ELF-1 (cell line): ENCODE measurements around the gene HNRNPM.
"Not testable (repeated sequence)": the region's sequence is repeated elsewhere in the genome, so short reads cannot be mapped to it uniquely, and the experiment has no call there.

Source experiments
- DNase-seq: peaks from one replicate; pipeline ENCODE4 v3.0.0-alpha.2; 2016; ENCODE audit warnings: low read depth, low spot score

The HNRNPM gene

DNA sequence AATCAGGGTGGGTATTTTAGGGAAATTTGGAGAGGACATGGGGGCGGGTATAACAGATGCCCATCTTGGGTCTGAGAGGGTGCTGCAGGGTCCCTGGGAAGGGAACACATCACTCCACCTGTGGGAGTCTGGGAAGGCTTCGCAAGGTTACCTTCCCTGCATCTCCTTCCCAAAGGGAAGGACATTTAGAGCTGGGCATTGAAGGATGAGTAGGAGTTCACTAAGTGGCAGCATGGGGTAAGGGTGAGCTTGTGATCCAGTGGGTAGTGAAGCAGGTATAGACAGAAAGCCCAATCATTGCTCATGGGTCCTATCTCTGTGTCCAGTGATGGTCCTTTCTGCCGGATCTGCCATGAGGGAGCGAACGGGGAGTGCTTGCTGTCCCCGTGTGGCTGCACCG is 18.5 kb upstream of the HNRNPM start:
- no peak for DNase-seq

DNA sequence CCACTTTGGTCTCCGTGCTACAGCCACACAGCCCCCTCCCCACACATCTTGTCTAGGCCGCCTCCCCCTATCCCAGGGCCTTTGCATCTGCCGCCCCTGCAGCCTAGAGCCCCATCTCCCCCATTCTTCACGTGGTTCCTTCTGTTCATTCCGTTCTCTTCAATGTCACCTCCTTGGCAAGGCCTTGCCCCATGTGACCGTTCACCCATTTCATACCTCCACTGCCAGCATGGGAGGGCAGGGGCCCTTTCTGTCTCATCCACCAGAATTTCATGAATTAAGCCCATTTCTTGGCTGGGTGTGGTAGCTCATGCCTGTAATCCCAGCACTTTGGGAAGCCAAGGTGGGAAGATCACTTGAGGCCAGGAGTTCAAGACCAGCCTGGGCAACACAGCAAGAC is 15.7 kb upstream of the HNRNPM start:
- no peak for DNase-seq

DNA sequence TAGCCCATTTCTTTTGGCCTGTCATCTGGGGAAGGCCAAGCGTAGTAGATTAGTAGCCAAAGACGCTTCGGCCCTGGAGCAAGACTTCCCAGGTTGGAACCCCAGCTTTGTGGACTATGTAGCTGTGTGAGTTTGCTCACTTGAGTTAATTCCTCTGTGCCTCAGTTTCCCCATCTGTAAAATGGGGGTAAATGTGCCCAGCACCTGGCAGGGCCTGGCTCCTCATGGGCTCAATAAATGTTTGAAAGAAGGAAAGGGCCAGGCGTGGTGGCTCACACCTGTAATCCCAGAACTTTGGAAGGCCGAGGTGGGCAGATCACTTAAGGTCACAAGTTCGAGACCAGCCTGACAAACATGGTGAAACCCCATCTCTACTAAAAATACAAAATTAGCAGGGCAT is 14.9 kb upstream of the HNRNPM start:
- DNase-seq, result no peak

DNA sequence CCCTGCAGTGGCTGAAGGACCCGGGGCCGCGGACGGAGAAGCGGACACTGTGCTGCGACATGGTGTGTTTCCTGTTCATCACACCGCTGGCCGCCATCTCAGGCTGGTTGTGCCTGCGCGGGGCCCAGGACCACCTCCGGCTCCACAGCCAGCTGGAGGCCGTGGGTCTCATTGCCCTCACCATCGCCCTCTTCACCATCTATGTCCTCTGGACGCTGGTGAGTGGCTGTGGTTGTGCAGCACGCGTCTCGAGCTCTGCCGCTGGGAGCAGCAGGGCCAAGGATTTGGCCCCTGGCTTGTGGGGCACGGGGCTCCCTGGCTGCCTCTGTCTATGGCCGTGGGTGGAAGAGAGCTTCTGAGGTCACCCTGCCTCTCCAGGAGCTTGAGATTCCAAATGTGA is 14.1 kb upstream of the HNRNPM start:
- DNase-seq, result no peak

DNA sequence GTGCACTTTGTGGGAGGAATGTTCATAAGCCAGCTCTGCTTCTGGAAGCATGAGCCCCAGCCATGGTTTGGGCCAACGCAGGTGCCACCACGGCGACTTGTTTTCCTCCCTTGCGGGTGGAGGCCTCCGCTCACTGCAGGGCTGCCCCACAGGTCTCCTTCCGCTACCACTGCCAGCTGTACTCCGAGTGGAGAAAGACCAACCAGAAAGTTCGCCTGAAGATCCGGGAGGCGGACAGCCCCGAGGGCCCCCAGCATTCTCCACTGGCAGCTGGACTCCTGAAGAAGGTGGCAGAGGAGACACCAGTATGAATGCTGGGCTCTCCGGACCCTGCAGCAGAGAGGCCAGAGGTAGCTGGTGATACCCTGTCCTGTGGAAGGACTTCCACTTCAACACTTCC is 6.5 kb upstream of the HNRNPM start:
- DNase-seq, result peak; percentile 30

DNA sequence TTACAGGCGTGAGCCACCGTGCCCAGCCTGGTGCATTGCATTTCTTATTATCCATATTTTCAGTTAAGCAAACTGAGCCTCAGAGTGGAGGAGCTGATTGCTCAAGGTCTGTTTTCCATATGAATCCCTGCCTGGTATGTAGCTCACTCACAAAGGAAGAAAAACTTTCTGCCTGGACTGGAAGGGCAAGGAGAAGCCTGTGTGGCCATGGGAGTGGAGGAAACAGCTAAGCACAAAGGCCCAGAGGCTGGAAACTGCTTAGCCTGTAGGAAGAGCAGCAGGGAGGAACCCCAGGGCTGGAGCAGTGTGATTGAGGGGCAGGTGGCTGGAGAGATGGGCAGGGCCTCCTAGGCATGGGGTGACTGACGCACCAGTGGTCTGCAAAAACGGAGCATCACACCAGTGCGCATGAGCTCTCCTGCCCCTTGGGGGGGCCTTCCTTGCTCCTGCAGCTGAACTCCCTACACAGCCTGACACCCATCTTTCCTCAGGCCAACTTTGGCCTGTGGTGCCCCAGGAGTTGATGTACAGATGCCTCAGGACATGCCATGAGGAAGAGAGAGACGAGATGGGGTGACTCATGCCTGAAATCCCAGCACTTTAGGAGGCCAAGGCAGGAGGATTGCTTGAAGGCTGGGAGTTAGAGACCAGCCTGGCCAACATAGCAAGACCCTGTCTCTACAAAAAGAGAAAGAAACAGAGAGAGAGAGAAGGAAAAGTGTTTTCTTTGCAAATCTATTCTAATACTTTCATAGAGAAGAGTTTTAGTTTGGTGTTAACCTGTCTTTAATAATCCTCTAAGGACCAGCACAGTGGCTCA is 2.8 kb upstream of the HNRNPM start:
- peak; percentile 77 for DNase-seq

DNA sequence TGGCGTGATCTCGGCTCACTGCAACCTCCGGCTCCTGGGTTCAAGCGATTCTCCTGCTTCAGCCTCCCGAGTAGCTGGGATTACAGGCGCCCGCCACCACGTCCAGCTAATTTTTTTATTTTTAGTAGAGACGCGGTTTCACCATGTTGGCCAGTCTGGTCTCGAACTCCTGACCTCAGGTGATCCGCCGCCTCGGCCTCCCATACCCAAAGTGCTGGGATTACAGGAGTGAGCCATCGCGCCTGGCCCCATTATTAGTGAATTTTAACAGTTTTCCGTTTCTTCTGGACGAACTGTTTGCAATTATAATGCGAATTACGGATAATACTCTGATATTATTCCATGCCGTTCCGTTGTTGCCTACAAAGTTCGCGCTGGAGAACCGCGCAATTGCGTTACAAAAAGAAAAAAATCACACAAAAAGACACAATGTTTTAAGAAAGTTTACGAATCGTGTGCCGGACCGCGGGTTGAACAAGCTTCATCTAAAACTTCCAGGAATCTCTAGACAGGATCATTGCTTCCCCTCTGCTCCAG is 567 bp upstream of the HNRNPM start:
- DNase-seq, result not testable (repeated sequence)

DNA sequence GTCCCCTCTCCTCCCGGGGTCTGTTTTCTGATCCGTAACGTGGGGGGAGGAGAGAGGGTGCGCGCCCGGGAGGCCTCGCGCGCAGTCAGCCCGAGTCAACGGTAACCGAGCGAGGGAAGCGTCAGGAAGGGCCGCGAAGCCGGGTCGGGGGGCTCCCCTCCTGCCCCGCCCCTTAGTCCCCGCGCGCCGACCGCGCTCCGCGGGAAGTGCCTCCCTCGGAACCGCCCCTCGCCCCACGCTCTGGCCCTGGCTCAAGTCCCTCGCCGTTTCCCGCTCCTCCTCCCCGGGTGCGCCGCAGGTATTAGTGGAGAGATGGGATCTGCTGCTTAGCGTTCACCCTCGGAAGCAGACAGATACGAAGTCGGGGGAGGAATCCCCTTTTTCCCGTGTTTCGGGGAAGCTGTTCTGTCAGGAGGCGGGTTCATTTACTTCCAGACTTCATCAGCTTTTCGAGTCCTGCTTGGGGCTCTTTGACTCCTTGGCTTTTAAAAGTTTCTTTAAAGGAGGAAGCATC is 770 bp downstream of the HNRNPM start:
- no peak for DNase-seq

DNA sequence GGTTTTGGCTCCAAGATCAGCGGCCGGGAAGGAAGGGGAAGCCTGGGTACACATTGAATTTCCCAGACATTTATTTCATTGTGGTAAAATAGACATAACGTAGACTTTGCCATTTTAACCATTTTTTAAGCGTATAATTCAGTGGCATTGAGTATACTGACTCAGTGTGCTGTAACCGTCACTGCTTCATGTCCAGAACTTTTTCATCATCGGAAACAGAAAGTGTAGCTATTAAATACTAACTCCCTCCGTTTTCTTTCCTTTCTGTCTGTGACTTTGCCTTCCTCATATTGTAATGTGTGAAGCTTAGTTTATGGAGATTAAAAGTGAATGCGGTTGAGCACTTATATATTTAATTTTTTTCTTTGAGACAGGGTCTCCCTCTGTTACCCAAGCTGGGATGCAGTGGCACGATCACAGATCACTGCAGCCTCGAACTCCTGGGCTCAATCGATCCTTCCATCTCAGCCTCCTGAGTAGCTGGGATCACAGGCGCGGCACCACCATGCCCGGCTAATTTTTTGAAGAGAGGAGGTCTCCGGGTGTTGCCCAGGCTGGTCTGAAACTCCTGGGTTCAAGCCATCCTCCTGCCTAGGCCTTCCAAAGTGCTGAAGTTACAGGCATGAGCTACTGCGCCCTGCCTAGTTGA is 1.4 kb downstream of the HNRNPM start:
- DNase-seq, result no peak

DNA sequence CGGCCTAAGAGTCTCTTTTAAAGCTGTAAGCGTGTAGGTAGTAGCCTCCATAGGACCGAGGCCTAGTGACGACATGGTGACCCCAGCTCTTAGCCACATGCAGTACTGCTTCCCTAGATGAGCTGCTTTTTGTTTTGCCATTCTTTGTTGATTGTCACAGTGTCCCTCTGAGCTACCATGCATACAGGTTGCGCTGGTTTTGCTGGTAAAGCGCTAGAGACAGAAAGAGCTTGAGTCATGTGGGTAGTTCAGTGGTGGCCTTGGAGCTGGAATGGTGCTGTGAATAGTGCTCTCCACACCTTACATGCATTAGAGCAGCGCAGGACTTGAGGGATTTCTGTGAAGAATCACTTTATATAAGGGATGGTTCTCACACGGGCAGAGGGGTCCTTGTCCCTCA is 5.1 kb downstream of the HNRNPM start:
- DNase-seq, result peak; percentile 84

DNA sequence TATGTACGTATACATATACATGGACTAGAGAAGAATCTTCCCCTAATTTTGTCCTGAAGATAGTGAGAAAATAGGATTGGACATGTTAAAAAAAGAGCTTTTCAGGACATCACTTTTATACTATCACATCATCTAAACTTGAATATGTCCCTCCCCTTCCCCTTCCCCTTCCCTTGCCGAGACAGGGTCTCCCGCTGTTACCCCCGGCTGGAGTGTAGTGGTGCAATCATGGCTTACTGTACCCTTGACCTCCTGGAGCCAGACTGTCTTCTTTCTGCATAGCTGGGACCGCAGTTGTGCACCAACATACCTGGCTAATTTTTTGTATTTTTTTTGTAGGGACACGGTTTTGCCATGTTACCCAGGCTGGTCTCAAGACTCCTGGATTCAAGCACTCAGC is 6.6 kb downstream of the HNRNPM start:
- DNase-seq, result no peak

DNA sequence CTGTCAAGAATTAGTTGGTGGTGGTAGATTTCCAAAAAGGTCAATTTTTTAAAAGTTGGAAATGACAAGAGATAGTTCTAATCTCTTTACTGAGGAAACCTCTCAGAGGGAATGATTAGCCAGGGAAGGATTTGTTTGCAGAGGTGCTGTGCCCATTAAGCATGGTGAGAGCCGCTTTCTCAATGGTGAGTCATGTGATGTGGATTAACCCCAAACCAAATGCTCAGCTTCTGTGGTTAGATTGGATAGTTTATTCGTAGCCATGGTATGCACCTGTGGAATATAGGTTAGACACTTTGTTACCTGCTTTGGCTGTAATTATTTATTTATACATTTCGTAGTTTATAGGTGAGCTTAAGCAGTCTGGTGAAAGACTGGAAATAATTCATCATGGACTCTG is 7.1 kb downstream of the HNRNPM start:
- DNase-seq, result no peak

DNA sequence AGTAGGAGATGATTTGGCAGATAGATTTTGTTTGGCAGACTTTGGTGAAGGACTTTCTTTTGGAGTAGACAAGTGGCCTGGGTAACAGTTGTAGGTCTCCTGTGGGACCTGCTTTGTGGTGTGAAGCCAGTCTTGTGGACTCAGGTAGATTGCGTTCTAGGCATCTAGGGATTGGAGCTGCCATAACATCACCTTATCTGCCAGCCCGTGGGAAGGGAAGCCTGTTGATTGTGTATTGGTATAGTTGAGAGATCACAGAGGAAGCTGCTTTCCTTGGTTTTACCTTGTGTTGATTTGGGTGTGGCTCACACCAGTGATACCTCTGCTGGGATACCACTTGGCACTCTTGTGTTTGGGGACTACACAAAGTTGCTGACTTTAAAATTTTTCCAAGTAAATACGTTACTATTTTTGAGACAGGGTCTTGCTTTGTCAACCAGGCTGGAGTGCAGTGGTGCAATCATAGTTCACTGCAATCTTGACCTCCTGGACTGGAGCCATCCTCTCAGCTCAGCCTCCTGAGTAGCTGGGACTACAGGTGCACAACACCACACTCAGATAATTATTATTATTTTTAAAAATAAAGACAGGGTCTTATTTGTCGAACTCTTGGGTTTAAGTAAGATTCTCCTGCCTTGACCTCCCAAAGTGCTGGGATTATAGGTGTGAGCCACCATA is 7.8 kb downstream of the HNRNPM start:
- DNase-seq, result no peak

DNA sequence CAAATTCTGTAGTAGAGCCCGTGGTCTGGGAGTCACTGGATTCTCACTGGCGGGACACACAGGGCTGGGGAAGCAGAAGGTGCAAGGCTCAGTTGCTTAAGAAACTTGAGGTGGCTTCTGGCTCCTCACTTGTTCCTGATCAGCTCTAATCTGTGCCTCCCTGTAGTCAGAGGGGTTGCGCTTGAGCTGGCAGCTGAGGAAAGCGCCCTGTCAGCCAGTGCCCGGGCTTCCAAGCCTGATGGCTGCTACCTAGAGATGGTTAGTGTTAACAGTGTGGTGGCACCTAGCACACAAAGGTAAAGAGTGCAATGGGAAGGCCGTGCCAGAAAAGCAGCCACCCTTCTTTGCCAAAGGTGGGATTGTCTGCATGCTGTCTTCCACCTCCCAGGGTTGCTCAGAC is 8.8 kb downstream of the HNRNPM start:
- no peak for DNase-seq

DNA sequence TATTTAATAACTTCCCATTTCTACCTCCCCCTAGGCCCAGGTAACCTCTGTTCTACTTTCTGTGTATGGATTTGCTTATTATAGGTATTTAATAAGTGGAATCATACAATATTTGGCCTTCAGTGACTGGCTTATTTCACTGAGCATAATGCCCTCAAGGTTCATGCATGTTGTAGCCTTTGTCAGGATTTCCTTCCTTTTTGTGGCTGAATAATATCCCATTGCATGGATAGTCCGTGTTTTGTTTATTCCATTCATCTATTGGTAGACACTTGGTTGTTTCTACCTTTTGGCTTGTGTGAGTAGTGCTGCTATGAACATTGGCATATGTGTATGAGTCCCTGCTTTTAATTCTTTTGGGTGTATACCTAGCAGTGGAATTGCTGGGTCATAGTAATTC is 9.4 kb downstream of the HNRNPM start:
- DNase-seq, result no peak

DNA sequence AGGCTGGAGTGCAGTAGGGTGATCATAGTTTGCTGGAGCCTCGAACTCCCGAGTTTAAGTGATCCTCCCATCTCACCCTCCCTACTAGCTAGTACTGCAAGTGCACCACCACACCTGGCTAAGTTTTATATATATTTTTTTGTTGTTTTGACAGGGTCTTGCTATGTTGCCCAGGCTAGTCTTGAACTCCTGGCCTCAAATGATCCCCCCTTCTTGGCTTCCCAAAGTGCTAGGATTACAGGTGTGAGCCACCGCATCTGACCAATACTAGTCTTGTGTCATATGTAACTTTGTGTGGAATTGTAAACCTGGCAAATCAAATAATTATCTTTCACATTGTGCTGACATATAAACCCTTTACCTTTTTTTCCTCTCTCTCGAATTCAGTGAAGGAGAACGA is 10.2 kb downstream of the HNRNPM start:
- DNase-seq, result no peak

DNA sequence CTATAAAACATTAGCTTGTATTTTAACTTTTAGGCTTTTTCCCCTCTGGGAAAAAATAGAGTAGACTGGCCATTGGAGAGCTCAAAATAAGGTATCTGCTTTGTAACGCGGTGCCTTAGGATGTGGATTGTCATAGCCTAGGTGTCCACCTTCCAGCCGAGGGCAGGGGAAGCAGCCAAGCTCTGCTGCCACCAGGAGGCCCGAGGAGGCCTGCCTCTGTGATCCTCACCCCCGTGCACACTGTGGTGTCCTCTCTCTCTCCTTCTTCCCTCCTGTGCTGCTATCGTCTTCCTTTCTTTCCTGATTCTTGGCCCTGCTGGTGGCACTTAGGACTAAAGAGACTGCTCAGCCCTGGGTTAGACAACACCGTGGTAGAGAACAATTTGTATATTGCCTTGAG is 11.3 kb downstream of the HNRNPM start:
- peak; percentile 63 for DNase-seq

DNA sequence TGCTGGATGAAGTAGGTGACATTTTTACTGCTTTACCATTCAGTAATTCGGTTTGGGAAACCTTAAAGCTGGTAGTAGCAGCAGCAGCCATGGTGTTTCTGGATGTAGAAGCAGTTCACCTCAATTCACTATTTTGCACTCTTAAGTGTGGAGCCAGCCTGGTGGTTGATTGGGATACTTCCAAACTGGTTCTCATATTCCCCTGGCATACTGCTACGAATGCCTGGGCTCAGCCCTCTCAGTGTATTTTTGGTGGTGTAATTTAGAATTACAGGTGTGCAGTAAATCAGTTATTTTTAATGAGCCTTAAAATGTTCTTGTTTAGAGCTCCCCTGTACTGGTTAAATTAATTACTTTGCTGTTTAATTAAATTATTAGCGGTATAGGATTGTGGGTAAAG is 12.4 kb downstream of the HNRNPM start:
- no peak for DNase-seq

DNA sequence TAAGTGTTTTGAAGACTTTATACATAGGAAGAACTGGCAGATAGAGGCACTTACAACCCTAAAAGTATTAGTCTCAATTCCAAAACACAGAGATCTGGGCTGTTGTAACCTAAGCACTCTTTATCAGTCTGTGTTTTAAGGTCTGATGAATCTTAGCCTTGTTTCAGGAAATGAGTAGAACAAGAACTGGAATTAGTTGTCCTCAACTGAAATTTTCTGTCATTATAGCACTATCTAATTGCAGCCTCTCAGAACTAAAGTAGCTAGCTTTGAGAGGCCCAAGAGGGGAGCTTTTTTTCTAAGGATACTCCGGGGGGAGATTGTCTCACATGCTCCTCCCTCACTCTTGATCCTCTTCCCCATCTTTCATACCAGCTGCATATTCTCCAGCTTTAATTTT is 13.1 kb downstream of the HNRNPM start:
- DNase-seq, result no peak

DNA sequence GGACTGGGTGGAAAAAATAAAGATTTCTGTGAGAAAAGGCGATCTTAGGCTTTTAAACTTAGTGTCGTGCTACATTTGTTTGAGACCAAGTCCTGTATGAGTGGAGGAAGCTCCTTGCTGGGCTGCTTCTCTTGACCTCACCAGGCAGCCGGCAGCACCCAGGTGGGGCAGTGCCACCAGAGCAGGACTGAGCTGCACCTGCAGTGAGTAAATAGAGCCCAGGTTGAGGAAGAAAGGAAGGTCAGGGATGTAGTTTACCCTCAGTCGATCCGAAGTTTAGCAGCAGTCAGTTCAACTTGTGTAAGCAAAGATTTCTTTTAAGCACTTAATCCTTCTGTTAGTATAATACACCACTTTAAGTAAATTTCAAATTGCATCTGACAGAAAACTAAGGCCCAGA is 13.6 kb downstream of the HNRNPM start:
- DNase-seq, result no peak

DNA sequence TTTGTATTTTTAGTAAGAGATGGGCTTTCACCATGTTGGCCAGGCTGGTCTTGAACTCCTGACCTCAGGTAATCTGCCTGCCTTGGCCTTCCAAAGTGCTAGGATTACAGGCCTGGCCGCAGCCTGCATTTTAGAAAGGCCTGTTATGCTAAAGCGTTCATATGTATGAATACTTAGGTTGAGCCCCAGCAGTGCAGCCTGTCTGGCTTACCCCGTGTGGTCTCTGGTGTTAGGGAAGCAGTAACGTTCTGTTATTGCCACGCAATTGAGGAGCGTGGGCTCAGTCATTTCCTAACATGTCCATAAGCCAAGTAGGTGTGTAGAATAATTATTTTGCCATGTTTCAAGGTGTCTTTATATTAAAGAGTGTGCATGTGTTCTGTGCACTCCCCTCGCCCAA is 14.3 kb downstream of the HNRNPM start:
- no peak for DNase-seq

DNA sequence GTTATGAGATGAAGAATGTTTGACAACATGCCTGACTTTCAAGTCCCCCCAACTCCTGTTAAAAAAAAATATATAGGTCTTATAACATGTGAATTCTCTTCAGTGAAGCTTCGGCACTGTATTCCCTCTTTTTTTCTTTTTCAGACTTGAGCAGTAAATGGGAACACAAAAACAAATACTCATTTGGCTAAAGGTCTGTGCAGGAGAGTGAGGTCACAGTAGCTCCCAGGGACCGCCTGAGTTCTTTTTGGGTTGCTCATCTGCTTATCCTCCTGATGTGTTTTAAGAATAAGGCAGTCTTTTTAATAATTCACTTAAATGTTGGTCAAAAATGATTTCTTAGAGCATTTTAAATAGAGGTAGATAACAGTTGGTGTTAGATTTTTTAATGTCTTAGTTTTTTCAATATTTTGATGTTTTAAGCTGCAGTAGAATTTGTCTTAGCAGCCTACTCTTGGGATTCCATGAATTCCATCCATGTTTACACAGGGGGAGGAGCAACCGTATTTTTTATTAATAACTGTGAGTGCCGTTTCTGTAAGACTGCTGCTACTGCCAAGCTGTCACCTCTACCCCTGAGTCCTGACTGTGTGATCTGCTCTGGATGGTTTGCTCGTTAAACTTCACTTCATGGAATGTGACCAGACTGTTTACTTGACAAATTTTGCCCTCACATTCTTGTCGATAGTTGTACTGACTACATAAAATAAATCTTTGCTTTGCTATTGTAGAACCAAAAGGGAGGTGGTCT is 14.9 kb downstream of the HNRNPM start:
- no peak for DNase-seq
